Activated effector memory CD4-positive, alpha-beta T cell treated with Interleukin-2 at 50 U/mL for 16 hours (primary cell): Measurements from ENCODE around the gene CNTNAP5.

Experiments used
- DNase-seq: peaks from one replicate; pipeline ENCODE4 v3.0.0-alpha.2; 2020

Gene CNTNAP5

DNA sequence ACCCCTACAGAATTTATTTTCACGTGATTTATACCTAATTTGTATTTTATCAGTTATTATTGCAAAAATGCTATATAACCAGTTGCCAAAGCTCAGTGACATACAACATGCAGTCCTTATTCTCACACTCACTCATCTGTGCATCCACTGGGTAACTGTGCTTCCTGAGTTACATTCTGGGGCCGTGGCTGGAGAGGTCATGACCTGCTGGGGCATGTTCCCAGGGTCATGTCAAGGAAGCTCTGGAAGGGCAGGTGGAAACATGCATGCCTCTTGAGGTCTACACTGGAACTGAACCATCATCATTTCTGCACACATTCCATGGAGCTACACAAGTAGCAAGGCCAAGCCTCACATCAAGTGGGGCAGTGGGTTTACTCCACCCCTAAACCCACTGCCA, 715.5 kb downstream of the CNTNAP5 start:
- DNase-seq, result no peak

DNA sequence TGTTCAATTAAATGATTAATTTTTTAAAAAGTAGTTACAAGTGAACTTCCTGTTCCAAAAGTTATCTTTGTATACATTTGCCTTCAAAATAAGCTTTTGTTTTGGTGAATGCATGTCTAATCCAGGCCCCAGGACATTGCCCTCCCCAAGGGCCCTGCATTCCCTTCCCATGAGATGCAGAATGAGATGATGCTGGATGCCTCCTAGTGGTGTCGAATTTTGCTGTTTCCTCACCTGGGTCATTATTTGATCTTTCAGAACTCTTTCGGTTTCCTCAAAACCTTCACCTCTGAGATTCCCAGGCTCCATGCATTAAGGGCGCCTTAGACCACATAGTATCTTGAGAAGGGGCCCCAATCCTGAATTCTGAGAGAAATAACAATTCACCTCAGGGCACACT, 728.8 kb downstream of the CNTNAP5 start:
- no peak for DNase-seq

DNA sequence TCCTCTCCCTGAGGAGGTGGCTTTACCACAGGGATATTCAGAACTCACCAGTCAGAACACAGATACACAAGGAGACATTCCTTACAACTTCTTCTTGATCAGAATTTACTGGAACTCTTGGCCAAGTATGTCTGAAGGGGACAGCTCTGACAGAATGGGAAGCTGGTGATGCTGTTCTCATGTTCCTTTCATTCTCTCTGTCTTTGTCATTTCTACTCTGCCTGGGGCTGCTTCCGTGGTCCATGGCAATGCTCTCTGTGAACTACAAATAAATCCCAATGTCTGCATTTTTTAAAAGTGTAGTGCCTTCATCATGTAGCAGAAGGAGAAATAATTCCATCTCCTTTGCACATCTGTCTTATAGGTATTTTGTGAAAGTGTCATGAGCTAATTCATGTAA, 730.3 kb downstream of the CNTNAP5 start:
- no peak for DNase-seq

DNA sequence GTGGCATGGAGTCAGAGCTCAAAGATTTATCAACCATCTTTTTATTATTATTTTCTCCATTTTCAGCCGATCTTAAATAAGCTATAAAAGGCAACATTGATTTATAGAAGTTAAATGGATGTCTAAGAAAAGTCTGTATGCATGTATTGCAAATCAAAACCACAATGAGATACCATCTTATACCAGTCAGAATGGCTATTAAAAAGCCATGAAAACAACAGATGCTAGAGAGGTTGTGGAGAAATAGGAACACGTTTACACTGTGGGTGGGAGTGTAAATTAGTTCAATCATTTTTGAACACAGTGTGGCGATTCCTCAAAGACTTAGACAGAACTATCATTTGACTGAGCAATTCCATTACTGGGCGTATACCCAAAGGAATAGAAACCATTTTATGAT, 731.0 kb downstream of the CNTNAP5 start:
- DNase-seq, result no peak

DNA sequence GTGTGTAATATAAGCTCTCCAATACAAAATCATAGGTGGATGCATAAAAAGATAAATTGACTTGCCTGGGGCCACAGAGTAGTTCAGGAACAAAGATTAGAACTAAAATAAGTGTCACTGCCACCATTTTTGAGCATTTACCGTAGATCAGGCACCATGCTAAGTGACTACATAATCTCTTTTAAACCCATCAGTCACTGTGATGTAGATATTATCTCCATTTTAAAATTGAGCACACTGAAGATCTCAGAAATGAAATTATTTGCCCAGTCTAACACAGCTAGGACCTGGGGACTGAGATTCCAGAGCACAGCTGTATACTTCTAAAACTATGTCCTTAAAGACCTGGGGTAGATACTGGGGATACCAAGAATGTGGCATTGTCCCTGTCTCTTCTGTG, 737.3 kb downstream of the CNTNAP5 start:
- DNase-seq, result no peak

DNA sequence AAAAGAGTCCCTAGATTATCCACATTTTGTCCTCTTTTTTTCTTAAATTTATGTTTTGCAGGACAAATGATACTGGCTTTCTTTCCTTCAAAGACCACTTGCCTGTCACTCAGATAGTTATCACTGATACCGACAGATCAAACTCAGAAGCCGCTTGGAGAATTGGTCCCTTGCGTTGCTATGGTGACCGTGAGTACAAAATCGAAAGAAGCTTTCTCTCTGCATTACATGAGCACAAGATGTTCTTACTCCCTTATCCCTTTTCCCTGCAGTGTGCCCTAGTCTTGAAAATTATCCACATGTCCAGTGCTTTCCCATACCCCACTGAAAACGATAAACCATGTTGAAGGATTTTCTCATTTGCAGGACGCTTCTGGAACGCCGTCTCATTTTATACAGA, 738.5 kb downstream of the CNTNAP5 start:
- no peak for DNase-seq

DNA sequence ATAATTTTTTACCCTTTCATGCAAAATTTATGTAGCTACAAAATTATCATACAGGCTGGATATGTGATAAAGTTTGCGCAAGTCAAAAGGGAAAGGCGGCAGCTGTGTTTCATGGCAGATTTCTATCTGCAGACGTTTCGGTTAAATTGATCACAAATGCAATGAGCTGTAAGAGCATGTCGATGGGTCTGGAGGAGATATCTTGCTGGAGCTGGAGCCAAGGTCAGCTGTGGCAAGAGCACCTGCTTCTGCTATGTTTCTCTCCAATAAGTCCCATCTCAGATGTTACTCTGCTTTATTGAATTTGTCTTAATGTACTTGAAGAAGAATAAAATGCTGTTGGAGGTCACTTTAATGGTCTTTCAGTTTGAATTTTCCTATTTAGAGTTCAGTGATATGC, 749.7 kb downstream of the CNTNAP5 start:
- DNase-seq, result no peak

DNA sequence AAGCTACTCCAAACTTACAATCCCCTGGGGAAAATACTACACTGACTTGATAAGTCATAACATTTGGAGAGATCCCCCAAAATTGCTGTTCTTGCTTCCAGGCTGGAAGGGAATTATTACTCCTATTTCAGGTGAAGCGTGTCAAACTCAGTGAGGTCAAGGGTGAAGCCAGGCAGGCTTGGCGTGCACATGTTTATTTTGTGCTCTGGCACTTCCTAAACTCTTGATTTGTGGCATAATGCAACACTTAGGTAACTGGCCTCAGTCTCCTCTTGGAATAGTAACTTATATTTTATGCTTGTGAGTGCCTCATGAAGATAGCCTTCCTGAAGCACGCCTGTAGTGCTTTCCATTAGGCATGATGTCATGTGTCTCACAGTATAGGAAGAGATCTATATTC, 751.2 kb downstream of the CNTNAP5 start:
- DNase-seq, result no peak

DNA sequence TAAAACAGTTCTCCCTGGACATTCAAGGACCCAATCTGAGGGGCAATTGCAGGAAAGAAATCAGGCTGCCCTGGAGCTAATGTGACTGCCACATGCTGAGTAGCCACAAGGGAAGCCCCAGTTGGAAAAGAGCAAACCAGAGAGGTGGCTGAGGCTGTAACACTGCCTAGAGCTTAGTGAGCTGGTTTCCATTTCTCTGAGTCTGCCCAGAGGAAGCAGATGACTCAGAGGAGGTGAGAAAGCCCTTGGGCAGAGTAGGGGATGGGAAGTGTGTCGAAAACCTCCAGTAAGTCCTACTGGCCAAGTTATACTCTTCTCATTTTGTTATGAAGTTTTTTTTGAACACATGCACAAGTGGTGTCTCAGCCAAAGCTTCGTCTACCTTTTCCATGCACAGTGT, 753.0 kb downstream of the CNTNAP5 start:
- no peak for DNase-seq

DNA sequence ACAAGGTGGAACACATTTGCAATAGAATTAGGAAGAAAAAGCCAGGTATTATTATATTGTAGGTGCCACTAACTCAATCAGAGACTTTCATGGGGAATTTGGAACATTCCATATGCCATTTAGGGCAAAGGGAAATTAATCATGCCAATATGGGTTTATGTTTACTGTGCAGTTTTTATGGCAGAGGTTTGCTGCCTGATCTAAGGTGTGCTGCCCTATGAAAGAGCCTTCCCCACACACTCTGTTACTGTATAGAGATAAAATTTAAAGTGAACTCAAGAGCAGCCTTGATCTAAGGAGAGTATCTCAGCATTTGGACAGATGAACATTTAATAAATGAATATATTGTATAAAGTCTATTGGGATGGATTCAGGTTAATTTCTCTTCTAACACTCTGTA, 771.6 kb downstream of the CNTNAP5 start:
- DNase-seq, result no peak

DNA sequence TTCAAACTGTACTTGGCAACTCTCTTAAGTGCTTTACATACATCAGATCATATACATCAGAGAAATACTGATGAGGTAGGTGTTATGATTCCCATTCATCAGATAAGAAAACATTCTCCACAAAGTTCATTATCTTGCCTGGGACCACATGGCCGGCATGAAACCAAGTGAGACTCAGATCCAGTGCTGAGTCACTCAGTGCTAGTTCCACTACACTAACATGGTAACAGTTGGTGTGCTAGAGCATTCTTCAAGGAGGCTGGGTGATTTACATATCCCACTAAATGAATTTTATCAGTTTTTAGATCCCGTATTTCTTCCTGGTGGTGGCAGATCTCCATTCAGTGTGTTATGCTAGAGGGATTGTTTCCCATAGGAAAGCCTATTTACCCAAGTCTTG, 772.0 kb downstream of the CNTNAP5 start:
- DNase-seq, result no peak

DNA sequence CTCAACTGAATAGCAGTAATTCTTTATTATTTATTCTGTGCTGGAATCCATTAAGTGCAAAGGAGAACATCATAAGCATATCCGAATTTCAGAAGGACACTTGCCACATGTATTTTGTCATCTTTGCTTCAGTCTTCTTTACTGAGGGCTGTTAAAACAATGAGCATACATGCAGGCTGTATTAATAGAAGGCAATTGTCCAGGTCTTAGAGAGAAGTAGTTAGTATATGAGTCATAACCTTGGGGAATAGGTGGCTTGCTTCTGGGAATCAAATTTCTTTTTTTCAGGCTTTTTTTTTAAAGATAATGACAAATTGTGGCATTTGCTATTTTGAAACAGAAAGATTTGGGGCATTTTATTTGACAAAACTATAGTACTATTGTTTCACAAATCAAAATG, 773.5 kb downstream of the CNTNAP5 start:
- no peak for DNase-seq

DNA sequence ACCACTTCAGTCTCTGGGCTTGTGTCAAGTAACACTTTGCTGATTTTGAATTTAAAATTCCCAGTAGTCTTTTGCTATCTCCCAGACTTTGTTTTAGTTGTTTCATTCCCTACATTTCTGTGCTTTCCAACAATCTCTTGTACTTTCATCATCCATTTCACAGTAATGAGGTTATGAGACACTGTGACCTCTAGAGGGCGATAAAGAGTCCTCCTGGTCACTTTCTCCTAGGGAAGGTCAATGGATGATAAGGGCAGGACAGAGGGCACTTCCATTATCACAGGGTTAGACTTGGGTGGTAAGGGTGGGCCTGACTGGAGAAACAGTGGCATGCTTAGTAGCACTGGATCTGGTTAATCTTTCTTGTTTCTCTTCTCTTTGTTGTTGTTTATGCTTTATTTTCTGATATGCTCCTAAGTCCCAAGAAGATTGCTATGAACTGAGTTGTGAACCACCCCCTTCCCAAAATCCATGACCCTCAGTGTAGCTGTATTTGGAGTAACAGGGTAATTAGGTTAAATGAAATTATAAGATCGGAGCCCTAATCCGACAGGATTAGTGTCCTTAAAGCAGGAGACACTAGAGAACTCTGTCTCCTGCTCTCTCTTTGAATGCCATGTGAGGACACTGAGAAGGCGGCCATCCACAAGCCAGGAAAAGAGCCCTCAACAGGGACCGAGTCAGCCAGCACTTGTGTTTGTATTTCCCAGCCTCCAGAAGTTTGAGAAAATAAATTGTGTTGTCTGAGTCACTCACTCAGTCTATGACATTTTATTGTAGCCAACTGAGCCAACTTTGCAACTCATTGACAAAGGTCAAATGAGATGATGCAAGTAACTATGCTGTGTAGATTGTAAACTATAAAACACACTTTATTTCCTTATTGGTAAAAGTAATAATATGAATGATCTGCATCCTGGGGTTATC, 779.2 kb downstream of the CNTNAP5 start:
- DNase-seq, result no peak

DNA sequence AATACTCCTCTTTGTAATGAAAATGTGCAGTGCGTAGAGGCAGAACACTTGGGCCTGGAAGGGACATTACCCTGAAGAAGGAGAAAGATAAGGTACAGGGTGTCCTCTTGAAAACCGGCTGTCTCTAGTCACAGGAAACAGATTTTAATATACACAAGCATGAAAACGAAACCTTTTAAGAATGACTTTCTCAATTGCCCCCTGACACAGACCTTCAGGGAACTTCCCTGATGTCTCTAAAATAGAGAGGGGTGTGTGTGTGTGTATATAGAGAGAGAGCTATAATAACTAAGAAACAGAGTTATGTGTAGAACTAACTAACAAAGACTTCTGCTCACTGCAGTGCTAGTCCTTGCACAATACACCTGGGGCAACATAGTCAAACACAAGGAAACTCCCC, 780.0 kb downstream of the CNTNAP5 start:
- no peak for DNase-seq

DNA sequence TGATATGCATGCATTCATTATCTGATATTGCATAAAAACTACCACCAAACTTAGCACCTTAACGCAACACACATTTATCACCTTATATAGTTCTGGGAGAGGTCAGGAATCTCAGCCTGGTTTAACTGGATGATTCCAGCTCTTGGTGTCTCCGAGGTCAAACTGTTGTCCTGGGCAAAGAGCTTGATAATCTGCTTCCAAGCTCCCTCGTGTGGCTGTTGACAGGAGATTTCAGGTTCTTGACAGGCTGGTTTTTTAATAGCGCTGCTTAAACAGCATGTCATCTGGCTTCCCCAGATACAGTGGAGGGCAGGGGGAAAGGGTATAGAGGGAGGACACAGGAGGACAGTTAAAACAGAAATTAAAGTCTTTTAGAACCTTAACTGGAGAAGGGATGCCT, 785.0 kb downstream of the CNTNAP5 start:
- DNase-seq, result no peak

DNA sequence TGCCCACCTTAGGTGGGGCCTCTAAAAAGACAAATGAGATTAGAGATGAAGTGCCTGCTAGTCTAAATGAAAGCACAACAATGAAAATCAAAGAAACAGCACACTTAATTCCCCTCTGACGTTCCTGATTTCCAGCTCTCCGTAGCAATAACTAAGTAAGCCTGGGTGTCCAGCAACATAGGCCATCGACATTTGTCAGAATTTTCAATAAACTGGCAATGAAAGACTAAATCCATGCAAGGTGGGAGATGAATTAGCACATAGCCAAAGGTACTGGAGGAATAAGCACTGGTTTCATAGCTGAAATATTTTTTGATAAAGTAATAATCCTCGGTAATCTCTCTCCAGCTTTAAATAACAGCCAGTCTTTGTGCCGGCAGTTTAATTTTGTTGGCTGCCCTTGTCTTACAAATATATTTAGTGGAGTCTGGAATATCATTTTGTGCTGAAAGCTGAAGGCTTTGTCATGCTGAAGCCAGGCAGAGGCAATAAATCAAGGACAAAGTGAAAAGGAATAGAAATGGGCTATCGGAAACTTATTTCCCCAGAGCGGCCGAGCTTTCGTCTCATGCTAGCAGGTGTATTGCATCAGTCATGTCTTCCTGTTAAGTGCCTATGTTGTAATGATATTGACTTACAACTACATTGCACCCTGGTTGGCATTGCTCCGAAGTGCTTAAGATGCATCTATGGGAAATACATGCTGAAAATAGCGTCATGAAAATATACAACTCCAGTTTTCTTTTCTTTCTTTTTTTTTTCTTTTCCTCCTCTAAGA, 790.1 kb downstream of the CNTNAP5 start:
- DNase-seq, result no peak

DNA sequence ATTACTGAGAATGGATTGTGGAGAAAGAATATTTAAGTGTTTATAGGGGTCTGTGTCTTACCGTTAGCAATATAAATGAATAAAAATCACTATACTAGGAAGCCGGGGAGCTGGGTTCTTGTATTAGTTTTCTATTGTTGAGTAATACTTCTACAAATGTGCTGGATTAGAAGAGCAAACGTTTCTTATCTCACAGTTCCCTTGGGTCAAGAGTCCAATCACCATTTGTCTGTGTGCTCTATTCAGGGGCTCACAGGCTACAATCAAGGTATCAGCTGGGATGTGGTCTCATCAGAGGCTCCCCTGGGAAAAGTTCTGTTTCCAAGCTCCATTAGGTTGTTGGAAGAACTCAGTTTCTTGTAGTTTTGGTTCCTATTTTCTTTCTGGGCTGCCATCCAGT, 790.9 kb downstream of the CNTNAP5 start:
- no peak for DNase-seq

DNA sequence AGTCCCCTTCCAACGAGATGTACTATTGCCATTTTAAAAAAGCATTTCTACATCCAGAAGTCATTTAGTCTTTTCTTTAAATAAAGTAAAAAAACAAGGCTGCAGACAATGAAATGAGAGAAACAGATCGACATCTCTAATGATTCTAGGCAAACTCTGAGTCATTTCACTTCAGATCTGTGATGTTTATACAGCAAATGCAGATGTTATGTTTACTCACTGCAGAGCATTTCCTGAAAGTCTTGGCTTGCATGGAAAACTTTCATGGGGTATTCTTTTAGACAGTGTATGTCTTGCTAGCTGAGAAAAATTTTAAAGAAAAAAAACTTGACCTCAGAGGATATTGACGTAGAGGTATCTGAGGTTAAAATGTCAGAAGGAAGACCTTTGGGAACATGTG, 797.4 kb downstream of the CNTNAP5 start:
- no peak for DNase-seq

DNA sequence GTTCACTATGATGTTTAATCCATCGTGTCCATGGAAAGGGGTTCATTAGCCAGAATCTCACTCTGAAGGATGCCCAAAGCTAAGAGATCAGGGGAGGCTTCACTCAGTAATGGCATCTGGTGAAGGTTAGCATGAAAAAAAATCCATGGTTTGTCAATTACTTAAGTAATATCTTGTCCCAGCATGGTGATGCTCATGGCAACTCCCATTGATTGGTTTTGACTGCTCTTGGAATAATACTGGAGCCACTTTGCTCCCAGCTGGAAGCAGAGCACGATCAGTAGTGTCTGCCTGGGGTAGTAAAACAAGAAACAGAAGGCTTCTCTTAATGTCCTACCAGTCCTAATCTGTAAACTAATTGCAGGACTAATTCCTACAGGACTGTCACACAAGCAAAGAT, 799.4 kb downstream of the CNTNAP5 start:
- DNase-seq, result no peak

DNA sequence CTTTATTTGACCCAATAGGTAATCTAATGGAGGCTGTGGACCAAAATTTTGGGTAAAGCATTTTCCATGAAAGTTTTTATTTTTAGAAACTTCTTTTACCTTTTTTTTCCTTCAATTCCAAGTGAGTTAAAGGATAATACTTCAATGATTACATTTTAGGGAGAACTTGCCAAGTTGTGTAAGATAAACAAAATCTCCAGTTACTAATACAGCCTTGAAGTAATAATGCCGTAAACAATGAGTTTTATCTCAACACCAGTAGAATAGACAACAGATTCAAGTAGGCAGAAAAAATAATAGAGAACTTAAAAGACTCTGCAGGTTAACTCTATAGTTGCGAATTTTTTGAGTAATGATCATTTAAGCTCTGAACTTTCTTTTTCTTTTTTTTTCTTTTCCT, 807.4 kb downstream of the CNTNAP5 start:
- DNase-seq, result no peak

DNA sequence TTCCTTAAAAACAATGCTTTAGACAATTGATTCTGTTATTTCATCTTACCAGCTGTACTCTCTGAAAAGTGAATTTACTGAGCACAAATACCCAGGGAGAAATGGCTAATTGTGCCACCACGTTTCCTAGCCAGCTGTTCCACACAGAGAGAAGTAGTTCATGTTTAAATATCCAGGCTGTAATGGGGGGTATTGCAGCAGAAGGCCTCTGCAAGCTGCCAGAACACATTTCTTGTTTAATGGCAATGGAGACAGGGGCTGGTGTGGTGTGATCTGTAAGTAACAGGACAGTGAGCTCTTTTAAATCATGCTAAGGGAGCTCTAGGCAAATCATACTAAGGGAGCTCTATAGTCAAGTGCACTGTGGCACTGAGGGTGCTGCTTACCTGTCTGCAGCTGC, 809.2 kb downstream of the CNTNAP5 start:
- no peak for DNase-seq

DNA sequence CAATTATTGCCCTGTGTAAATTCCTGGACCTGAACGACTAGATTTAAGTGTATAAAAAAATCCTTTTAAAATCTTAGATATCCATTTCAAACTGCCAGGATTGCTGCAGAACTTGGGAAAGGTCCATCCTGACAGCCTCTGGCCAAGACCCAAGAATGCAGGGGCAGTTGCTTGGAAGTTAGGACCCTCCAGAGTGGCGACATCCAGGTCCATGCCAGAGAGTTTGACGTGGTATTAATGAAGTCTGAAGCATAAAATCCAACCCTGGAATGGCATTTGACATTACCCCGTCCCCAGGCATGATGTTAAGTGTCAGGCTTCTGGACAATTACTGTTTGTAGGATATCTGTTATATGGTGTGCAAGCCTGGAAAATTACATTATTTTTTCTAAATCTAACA, 810.2 kb downstream of the CNTNAP5 start:
- no peak for DNase-seq

DNA sequence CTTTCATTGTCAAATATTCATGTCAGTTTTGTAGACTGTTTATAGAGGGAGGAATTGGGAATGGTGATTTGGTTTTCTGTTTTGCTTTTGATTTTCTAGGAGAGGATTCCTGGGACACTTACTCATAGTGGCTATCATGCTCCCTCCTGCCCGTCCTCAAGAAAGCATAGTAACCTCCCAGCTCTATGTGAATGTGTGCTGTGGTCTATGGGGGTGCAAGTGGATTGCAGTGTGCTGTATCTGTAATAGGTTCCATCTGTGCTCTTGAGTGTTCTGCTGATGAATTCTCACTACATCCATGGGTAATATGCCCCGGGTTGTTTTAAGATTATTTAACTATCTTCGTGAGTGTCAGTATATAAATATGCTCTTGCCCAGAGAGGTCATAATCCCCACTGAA, 811.3 kb downstream of the CNTNAP5 start:
- DNase-seq, result no peak

DNA sequence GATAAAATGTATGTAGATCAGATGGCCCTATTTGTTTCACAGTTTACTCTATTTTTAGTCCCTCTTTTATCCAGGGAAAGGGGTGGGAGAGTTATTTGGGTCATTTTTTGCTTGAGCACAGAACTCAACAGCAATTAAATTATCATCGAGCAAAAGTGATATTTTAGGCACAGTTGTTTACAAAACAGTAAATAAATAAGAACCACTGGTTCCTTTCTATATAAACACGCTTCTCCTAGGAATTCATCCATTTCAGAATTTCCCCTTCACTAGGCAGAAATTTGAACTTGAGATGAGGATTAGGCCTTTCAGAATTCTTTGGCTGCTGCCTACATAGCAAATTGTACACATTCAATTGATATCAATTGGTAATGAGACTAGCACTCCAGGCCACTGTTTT, 812.4 kb downstream of the CNTNAP5 start:
- DNase-seq, result no peak
